Urinary bladder (tissue), 4 donors: ENCODE measurements around the gene ZNG1F. TPM values are rescaled to one million over a fixed set of nuclear protein-coding genes. Genes with fewer than 3 reads are reported as not detected.
"Not testable (repeated sequence)": the region's sequence is repeated elsewhere in the genome, so short reads cannot be mapped to it uniquely, and the experiment has no call there.

Experiments
- DNase-seq: peaks from one replicate; pipeline ENCODE4 v3.0.0-alpha.2; 2015; ENCODE audit errors: extremely low spot score
- H3K27ac ChIP-seq: one replicate; pipeline ENCODE4 v1.5.1; 2013; ENCODE audit warnings: low read depth, mild to moderate bottlenecking, moderate library complexity
- H3K36me3 ChIP-seq: one replicate; pipeline ENCODE4 v1.6.1; 2013; ENCODE audit warnings: mild to moderate bottlenecking, moderate library complexity; ENCODE audit not compliant: insufficient read depth
- H3K4me1 ChIP-seq: one replicate; pipeline ENCODE4 v1.6.1; 2013; ENCODE audit warnings: mild to moderate bottlenecking, moderate library complexity; ENCODE audit not compliant: insufficient read depth
- H3K4me3 ChIP-seq: one replicate; pipeline ENCODE4 v1.5.1; 2013; ENCODE audit warnings: low read depth, low read length
- whole genome bisulfite sequencing: extraction: QIAGEN DNeasy Blood & Tissue Kit; methylation state at CpG from one replicate; pipeline ENCODE4 v1.1.7; 2013; 5-methylcytosine and 5-hydroxymethylcytosine counted together
- polyA plus RNA-seq: library from polyadenylated mRNA; stranded (reverse); fragments of 200-250 nt; gene quantifications from one replicate; pipeline ENCODE4 v1.2.3, GENCODE V29; 2013
- total RNA-seq: library from RNA; depleted of rRNA; stranded (reverse); fragments of >200 nt; gene quantifications from one replicate; pipeline ENCODE4 v1.2.3, GENCODE V29; 2014
- donor health status: healthy with polysubstance abuse.
- donor health status: healthy.

The ZNG1F gene
- total RNA-seq (21.6 TPM), polyA plus RNA-seq (5.3 TPM)

DNA sequence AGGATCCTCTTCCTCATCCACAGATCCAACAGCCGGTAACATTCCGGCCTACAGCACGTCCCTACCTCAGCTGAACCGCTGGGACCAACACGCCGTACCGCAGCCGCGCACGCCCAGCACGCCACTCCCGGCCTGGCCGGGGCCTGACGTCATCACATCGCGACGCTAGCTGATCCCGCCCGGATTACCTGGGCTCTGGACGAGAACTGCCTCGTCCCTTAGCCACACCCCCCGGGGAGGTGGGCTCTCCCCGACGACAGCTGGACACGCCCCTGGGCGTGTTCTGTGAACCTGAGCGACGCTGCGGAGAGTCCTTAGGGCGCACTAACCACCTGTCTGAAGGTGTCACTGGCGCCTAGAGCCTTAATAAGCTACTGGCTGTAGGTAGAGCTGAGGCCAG lies at the start of gene ZNG1F:
Gene ZNG1F, minus strand, starts transcription at position 101 of the 400 bp plus-strand sequence. Its CDS starts 59 bp downstream, at position 42.
- WGBS: no CpG with 5 or more reads among the region's 31 CpGs

DNA sequence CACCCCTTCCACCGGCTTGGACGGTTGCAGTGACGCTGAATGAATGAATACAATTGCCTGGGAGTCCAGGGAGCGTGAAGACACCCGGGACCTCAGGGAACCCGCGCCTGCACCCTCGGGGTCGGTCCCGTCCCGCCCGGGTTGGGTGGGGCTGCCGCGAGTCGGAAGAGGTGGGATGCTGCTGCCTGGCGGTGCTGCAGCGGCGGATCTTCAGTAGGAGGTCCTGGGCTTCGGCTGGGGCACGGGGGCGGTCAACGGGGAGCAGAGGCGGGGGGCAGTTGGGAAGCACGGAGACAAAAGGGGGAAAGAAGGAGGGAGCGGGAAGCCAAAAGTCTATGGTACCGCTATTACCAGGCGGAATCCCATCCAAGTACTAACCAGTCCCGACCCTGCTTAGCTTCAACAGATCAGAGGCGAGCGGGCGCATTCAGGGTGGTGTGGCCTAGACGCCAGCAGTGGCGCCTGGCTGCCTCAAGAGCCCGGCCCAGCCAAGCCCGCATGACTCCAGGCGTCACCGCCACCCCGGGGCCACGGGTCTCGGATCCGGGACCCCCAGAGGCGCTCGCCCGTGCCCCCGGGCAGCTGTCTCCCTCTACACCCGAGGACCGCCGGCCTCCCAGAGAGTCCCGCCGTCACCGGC lies 48.1 kb upstream of the ZNG1F start:
- 49% methylated on average over 48 of the region's 51 CpGs for WGBS
- H3K4me3 ChIP-seq, H3K4me1 ChIP-seq, H3K27ac ChIP-seq, H3K36me3 ChIP-seq, DNase-seq: not testable (repeated sequence)

More for the DNA sequence above, at the start of gene ZNG1F:
- H3K4me1 ChIP-seq, DNase-seq, H3K4me3 ChIP-seq, H3K27ac ChIP-seq, H3K36me3 ChIP-seq: not testable (repeated sequence)

DNA sequence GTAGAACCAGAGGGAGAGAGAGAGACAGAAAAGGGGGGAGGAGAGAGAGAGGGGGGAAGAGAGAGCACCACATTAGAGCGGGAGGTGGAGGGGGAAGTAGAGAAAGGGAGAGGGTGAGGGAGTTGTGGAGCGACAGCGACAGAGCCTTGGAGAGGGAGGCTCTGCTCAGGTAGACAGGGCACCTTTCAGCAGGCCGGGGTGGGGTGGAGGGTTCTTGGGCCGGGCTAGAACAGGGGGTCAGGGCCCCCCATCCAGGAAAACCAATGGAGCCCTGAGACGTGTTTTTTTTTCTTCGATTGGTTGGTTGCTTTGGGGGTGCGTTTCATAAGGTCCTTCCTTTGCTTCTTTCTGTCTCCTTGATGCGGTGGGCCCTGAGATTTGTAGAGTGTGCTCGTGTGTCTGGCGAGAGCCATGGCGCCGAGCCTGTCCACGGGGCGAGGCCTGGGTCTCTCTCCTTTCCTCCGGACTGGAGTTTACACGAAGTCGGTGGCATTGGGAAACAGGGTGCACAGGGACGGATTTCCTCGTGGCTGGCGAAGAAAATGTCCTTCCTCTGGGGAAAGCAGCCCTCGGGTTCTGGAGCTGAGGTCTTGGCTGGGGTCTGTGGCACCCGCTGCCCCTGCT lies 47.5 kb upstream of the ZNG1F start:
- not testable (repeated sequence) for DNase-seq
- WGBS: 66% methylated on average over 23 of the region's 23 CpGs

DNA sequence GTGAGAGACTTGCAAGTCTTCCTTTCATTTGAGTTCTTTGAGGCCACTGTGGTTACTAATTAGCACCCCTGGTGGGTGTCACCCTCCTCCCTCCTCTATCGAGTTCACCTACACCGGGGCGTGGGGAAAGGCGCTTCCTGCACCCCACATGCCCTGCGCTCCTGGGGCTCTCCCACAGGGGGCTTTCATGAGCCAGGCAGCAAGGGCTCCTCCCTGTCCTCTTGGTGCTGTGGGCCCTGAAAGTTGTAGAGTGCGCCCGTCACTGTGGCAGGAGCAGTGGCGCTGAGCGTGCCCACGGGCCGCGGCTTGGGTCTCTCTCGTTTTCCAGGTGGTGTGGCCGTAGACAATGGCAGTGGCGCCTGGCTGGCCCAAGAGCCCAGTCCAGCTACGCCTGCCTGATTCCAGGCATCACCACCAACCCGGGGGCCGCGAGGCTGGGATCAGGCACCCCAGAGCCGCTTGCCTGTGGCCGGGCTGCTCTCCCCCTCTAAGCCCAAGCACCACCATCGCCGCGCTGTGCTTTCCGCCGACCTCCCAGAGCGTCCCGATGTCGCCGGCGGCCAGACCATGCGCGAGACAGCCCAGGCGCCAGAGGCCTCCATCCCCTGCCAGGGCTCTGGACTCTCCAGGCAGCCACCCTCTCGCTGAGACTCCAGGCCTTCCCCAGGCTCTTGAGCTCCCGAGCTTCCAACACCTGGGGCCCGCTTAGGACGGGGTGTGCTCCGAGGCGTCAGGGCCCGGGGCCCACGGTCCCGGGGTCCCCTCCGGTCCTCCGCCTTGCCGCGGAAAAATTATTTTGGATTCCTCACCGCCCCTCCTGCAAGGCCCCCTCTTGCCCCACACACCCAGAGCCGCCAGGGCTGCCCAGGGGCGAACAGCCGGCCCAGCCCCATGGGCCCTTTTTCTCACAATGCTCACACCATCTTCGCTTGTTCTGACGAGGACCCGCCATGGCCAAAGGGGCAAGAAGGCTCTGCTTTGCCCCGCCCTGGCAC lies 46.0 kb upstream of the ZNG1F start:
- not testable (repeated sequence) for H3K4me3 ChIP-seq, DNase-seq, H3K36me3 ChIP-seq, H3K27ac ChIP-seq, H3K4me1 ChIP-seq
- 61% methylated on average over 55 of the region's 55 CpGs for WGBS

More for the DNA sequence above, 47.5 kb upstream of the ZNG1F start:
- not testable (repeated sequence) for H3K4me1 ChIP-seq, H3K4me3 ChIP-seq, H3K27ac ChIP-seq, H3K36me3 ChIP-seq

DNA sequence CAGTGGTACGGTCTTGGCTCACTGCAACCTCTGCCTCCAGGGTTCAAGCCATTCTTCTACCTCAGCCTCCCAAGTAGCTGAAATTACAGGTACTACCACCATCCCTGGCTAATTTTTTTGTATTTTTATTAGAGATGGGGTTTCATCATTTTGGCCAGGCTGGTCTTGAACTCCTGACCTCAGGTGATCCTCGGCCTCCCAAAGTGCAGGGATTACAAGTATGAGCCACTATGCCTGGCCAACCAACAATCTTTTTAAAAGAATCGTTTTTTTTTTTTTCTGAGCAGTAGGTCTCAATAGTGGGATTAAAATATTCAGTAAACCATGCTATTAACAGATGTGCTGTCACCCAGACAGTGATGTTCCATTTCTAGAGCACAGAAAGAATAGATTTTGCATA lies 45.1 kb upstream of the ZNG1F start:
- not testable (repeated sequence) for H3K4me1 ChIP-seq, H3K4me3 ChIP-seq, H3K36me3 ChIP-seq, DNase-seq, H3K27ac ChIP-seq
- 64% methylated on average over 3 of the region's 3 CpGs for WGBS

DNA sequence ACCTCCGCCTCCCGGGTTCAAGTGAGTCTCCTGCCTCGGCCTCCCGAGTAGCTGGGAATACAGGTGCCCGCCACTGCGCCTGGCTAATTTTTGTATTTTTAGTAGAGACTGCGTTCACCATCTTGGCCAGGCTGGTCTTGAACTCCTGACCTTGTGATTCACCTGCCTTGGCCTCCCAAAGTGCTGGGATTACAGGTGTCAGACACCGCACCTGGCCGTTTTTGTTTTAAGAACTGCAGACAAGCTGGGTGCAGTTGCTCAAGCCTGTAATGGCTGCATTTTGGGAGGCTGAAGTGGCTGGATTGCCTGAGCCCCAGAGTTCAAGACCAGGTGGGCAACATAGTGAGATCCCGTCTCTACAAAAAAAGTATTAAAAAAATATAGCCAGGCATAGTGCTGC lies 43.2 kb upstream of the ZNG1F start:
- not testable (repeated sequence) for H3K27ac ChIP-seq, DNase-seq, H3K36me3 ChIP-seq, H3K4me1 ChIP-seq, H3K4me3 ChIP-seq
- WGBS: 78% methylated on average over 10 of the region's 10 CpGs

DNA sequence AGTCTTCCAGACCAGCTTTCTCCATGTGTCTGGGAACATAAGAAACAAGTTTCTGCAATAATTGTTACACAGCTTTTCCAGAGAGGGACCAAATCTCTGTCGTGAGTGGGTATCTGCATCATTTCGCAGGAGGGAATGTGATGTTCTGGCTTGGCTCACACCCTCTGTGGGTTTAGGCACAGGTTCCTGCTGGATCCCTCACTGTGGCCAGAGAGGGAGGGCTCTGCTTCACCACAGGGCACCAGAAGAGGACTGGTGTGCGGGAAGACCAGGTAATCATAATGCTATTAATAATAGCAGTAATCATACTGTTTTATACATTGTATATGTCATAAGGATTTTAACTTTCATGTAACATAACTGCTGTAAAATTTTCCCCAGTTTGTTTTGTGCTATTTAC lies 41.3 kb upstream of the ZNG1F start:
- not testable (repeated sequence) for H3K4me3 ChIP-seq, H3K27ac ChIP-seq, H3K36me3 ChIP-seq, H3K4me1 ChIP-seq, DNase-seq
- 67% methylated on average over 3 of the region's 3 CpGs for WGBS

DNA sequence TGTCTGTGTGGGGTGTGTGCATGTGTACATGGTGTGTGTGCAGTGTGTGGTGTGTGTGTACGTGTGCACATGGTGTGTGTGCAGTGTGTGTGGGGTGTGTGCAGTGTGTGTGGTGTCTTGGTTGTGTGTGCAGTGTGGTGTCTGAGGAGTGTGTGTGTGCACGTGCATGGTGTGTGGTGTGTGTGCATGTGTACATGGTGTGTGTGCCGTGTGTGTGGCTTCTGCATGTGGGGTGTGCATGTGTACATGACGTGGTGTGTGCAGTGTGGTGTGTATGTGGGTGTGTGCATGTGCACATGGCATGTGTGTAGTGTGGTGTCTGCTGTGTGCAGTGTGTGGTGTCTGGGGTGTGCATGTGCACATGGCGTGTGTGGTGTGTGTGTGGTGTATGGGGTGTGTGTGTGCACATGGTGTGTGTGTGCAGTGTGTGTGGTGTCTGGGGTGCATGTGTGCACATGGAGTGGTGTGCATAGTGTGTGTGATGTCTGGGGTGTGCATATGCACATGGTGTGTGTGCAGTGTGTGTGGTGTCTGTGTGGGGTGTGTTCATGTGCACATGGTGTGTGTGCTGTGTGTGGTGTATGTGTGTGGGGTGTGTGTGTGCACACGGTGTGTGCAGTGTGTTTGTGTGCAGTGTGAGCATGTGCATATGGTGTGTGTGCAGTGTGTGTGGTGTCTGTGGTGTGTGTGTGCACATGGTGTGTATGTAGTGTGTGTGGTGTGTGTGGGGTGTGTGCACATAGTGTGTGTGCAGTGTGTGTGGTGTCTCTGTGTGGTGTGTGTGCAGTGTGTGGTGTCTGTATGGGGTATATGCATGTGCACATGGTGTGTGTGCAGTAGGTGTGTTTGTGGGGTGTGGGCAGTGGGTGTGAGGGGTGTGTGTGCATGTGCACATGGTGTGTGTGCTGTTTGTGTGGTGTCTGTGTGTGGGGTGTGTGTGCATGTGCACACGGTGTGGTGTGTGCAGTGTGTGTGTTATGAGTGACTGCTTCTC lies 40.6 kb upstream of the ZNG1F start:
- WGBS: 65% methylated on average over 7 of the region's 7 CpGs
- Histone ChIP-seq H3K36me3 (no peaks in the 10 kb centered on the region), H3K27ac (no peak overlapping the region), H3K4me1 (no peaks in the 10 kb centered on the region), H3K4me3 (no peak overlapping the region)
- no peak for DNase-seq

DNA sequence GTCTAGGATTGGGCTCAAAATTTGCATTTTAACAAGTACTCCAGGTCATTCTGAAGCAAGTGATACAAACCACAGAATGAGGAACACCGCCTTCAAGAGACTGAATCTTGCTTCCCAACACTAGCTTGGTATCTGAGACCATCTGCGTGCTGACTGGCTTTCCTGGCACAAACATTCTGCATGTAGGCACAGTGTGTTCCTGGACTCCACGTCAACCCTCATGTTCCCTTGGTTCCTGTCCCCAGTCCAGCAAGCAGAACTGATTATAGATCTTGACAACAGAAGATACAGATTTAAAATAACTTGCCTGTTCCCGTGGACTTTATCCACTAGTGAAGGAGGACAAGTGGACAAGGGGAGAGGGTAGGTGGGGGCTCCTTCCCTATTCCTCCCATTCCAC lies 30.7 kb upstream of the ZNG1F start:
- DNase-seq, H3K4me3 ChIP-seq, H3K36me3 ChIP-seq, H3K4me1 ChIP-seq, H3K27ac ChIP-seq: not testable (repeated sequence)
- WGBS: 76% methylated on average over 1 of the region's 4 CpGs

DNA sequence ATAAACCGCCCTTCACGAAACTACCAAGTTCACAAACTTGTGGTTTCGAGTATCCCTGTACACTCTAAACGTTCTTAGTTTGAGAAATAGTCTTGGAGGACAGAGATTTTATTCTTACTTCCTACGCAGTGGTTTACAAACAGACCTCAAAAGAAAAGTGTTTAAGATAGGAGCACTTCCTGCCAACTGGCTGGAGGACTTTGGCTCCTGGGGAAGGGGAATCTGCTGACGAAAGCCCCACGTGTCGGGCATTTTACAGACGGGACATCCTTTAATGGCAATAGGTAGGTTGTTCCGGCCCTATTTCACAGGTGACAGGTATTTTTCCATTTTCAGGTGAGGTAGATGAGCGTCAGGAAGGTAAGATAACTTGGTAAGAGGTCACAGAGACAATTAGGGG lies 678 bp downstream of the ZNG1F start:
- H3K4me1 ChIP-seq, H3K36me3 ChIP-seq, H3K27ac ChIP-seq, H3K4me3 ChIP-seq, DNase-seq: not testable (repeated sequence)
- no CpG with 5 or more reads among the region's 11 CpGs for WGBS

DNA sequence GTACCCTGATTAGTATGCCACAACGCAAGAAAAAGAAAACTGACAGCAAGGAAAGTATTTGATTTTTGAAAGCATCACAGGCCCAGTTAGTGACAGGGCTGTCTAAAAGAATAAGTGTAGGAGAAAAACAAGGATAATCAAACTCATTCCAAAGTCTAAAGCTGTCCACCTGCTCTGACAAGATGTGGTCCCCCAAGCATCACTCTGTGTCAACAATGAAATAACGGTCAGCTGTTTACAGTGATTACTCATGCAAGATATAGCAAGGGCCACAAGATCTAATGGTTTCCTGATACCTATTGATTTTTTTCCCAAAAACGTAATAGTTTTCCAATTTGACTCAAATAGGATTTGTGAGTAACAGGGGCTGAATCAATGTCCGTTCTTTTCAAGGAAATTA lies 14.1 kb downstream of the ZNG1F start:
- not testable (repeated sequence) for H3K4me1 ChIP-seq, H3K4me3 ChIP-seq, H3K27ac ChIP-seq, DNase-seq, H3K36me3 ChIP-seq
- WGBS: 86% methylated on average over 2 of the region's 4 CpGs

DNA sequence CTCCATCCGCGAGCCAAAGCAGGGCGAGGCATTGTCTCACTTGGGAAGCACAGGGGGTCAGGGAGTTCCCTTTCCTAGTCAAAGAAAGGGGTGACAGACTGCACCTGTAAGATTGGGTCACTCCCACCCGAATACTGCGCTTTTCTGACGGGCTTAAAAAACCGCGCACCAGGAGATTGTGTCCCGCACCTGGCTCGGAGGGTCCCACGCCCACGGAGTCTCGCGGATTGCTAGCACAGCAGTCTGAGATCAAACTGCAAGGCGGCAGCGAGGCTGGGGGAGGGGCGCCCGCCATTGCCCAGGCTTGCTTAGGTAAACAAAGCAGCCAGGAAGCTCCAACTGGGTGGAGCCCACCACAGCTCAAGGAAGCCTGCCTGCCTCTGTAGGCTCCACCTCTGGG lies 39.0 kb downstream of the ZNG1F start:
- H3K36me3 ChIP-seq, H3K4me1 ChIP-seq, H3K4me3 ChIP-seq, H3K27ac ChIP-seq, DNase-seq: not testable (repeated sequence)
- WGBS: 91% methylated on average over 16 of the region's 18 CpGs

DNA sequence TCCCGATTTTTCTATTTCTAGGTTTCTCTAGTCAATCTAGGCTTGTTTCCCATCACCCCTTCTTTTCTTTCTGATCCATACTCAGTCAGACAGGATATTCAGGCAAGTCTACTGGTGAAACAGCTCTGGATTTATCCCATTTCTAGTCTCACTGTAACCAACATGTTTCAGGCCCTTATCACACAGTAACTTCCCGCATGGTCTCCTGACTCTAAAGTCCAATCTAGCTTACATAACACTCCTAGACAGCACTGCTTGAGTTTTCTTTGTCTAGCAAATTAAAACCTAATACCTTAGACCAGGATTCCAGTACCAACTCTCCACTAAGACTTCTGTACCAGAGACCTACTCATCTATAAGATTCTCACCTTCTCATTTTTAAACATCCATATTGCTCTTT lies 47.2 kb downstream of the ZNG1F start:
- not testable (repeated sequence) for H3K4me3 ChIP-seq, H3K4me1 ChIP-seq, DNase-seq, H3K27ac ChIP-seq, H3K36me3 ChIP-seq
- WGBS: 96% methylated on average over 2 of the region's 2 CpGs
